Activated CD8-positive, alpha-beta T cell treated with anti-CD3 and anti-CD28 coated beads for 36 hours (primary cell): ENCODE data around the gene DBF4B. TPM values are rescaled to one million over a fixed set of nuclear protein-coding genes. Genes with fewer than 3 reads are reported as not detected.
"Not testable (repeated sequence)": the region's sequence is repeated elsewhere in the genome, so short reads cannot be mapped to it uniquely, and the experiment has no call there.

Experiments
- ATAC-seq: fragments of 200-7000 bp; cut with Tn5 transposase; one replicate; pipeline ENCODE4 v1.10.0; 2021; ENCODE audit warnings: mild to moderate bottlenecking, moderate library complexity
- CTCF ChIA-PET: fragments of 350-600 bp; sonication (Branson Sonifier 250); formaldehyde crosslinking; loops from one replicate; lab custom pipeline; 2021; ENCODE audit warnings: antibody characterized with exemption; lab: Charles Lee
- POLR2A ChIA-PET: fragments of 350-600 bp; sonication (Branson Sonifier 250); formaldehyde crosslinking; loops from one replicate; lab custom pipeline; 2021; ENCODE audit warnings: antibody characterized with exemption; lab: Charles Lee
- DNase-seq: peaks from one replicate; pipeline ENCODE4 v3.0.0-alpha.2; 2020
- H3K27ac Mint-ChIP-seq: one replicate; pipeline ENCODE4 v1.8.0; 2021; ENCODE audit warnings: mild to moderate bottlenecking, mixed read lengths
- H3K27me3 Mint-ChIP-seq: one replicate; pipeline ENCODE4 v1.8.0; 2021; ENCODE audit warnings: mixed read lengths
- H3K36me3 Mint-ChIP-seq: one replicate; pipeline ENCODE4 v1.8.0; 2021; ENCODE audit warnings: low read depth, mixed read lengths
- H3K4me1 Mint-ChIP-seq: one replicate; pipeline ENCODE4 v1.8.0; 2021; ENCODE audit warnings: low read depth, mixed read lengths
- H3K4me3 Mint-ChIP-seq: one replicate; pipeline ENCODE4 v1.8.0; 2021; ENCODE audit warnings: mild to moderate bottlenecking, moderate library complexity, mixed read lengths
- H3K9me3 Mint-ChIP-seq: one replicate; pipeline ENCODE4 v1.8.0; 2021; ENCODE audit warnings: mixed read lengths
- intact Hi-C: fragments of 100-400 bp; cut with micrococcal nuclease; formaldehyde crosslinking; loops from one replicate; pipeline ENCODE4 v1.10.0; 2022
- total RNA-seq, 2 experiments: library from RNA; stranded (reverse); gene quantifications; one replicate each; pipeline ENCODE4 v1.2.3, GENCODE V29; 2021
- TF ChIP-seq, protein P1 (sequence below): fragments of 200-600 bp; IDR thresholded peaks from one replicate; pipeline ENCODE4 v1.8.0; 2022; ENCODE audit warnings: antibody characterized with exemption, mild to moderate bottlenecking

The DBF4B gene
- total RNA-seq, 2 experiments from 2014 or later, result 23.3 to 25.5 TPM

- Mint-ChIP-seq H3K27ac (no peak overlapping the region), H3K4me3 (no peak overlapping the region), H3K4me1 (peaks cover 22% of the 10 kb centered on the region), H3K36me3 (peaks cover 18% of the 10 kb centered on the region), H3K27me3 (no peaks in the 10 kb centered on the region), H3K9me3 (no peaks in the 10 kb centered on the region)
- ChIA-PET CTCF (interaction anchor here (1.4 kb wide), 2 partner anchors 16 to 176 kb away, joined by 3 to 5 read pairs; no protein-coding TSS in a partner anchor), POLR2A (interaction anchor here (0.6 kb wide), 1 partner anchor 89 kb away, joined by 3 read pairs; no protein-coding TSS in a partner anchor)
- TF ChIP-seq, protein P1, sequence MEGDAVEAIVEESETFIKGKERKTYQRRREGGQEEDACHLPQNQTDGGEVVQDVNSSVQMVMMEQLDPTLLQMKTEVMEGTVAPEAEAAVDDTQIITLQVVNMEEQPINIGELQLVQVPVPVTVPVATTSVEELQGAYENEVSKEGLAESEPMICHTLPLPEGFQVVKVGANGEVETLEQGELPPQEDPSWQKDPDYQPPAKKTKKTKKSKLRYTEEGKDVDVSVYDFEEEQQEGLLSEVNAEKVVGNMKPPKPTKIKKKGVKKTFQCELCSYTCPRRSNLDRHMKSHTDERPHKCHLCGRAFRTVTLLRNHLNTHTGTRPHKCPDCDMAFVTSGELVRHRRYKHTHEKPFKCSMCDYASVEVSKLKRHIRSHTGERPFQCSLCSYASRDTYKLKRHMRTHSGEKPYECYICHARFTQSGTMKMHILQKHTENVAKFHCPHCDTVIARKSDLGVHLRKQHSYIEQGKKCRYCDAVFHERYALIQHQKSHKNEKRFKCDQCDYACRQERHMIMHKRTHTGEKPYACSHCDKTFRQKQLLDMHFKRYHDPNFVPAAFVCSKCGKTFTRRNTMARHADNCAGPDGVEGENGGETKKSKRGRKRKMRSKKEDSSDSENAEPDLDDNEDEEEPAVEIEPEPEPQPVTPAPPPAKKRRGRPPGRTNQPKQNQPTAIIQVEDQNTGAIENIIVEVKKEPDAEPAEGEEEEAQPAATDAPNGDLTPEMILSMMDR, result no peak
- DNase-seq (no peak), ATAC-seq (no peak)
- intact Hi-C loops, result no loop called here
Measured at GRCh38 chr17:44687756-44688155, 20.7 kb upstream of the DBF4B start.

DNA sequence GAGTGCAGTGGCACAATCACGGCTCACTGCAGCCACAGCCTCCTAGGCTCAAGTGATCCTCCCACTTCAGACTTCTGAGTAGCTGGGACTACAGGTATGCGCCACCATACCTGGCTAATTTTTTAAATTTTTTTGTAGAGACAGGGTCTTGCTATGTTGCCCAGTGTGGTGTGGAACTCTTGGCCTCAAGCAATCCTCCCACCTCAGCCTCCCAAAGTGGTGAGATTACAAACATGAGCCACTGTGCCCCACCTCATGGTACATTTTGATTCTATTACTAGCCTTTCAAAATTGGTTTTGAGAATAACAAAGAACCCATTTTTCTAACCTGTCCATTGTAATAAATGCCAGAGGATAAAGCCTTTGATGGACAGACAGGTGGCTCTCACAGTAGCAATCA is 20.3 kb upstream of the DBF4B start:
- DNase-seq (no peak), ATAC-seq (no peak)
- ChIA-PET CTCF (interaction anchor here (0.9 to 1.4 kb wide), 7 partner anchors 16 to 243 kb away, joined by 3 to 5 read pairs (median 3); no protein-coding TSS in a partner anchor), POLR2A (interaction anchor here (1.1 to 1.6 kb wide), 3 partner anchors 20 to 184 kb away, joined by 3 to 6 read pairs (median 5); partner anchors contain the start of gene DBF4B)
- H3K4me3 Mint-ChIP-seq, result peak overlapping the region; percentile 97
- peaks cover 22% of the 10 kb centered on the region for H3K4me1 Mint-ChIP-seq
- TF ChIP-seq, protein P1, result no peak
- H3K36me3 Mint-ChIP-seq, result peaks cover 16% of the 10 kb centered on the region
- no peaks in the 10 kb centered on the region for H3K9me3 Mint-ChIP-seq
- H3K27ac Mint-ChIP-seq, result no peak overlapping the region
- intact Hi-C loops, result no loop called here
- no peaks in the 10 kb centered on the region for H3K27me3 Mint-ChIP-seq

GRCh38 chr17:44688675-44689476 is 19.6 kb upstream of the DBF4B start:
- ATAC-seq, result peak; percentile 7
- intact Hi-C loops, result no loop called here
- peaks cover 16% of the 10 kb centered on the region for H3K4me1 Mint-ChIP-seq

DNA sequence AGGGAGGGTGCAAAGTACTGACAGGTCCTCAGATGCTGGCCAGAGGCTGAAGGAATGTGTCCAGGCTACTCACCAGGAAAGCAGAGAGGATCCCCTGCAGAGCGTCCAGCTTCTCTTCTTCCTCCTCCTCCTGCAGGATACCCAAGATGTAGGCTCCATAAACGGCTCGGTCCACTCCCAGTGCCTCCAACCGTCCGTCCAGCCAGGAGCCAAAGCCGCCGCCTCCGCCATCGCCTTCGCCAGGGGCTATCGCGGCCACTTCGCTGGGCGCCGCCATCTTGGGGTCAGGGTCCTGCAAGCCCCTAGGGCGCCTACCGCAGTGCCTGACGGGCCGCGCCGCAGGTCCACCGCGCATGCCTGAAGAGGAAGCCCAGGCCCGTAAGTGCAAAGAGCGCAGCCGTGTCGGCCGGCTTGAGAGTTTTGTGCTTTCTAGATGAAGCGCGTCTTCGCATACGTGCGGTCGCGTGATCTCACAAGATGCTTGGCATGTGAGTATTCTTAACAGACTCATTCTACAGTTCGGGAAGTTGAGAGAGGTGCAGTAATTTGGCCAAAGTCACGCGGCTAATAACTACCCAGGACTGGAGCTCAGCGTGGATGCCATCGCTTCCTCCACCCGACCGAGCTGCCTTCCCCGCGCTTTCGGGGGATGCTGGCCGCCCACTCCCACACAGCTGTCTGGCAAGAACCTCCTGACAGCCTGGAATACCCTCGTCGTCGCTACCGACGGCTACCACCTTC is 18.8 kb upstream of the DBF4B start, which contains the start of gene CCDC43:
CCDC43 (minus strand) TSS at position 300 of the 741 bp plus-strand sequence; CDS start at position 277, 23 bp downstream.
- intact Hi-C loops, result no loop called here
- H3K36me3 Mint-ChIP-seq, result peaks cover 8% of the 10 kb centered on the region
- H3K4me1 Mint-ChIP-seq, result peaks cover 14% of the 10 kb centered on the region
- peak within 1 kb of the TSS; percentile 89 for H3K27ac Mint-ChIP-seq
- DNase-seq, result peak; percentile 95
- H3K27me3 Mint-ChIP-seq, result no peaks in the 10 kb centered on the region
- CTCF ChIA-PET, result interaction anchor here (1.2 to 2.1 kb wide), 4 partner anchors 17 to 156 kb away, joined by 3 to 7 read pairs (median 6); no protein-coding TSS in a partner anchor
- peak within 1 kb of the TSS; percentile 97 for H3K4me3 Mint-ChIP-seq
- TF ChIP-seq, protein P1, result no peak
- ATAC-seq, result peak; percentile 99
- H3K9me3 Mint-ChIP-seq, result no peaks in the 10 kb centered on the region
- POLR2A ChIA-PET, result interaction anchor here (0.5 to 2.4 kb wide), 10 partner anchors 18 to 260 kb away, joined by 3 to 13 read pairs (median 3); partner anchors contain the start of gene DBF4B

More at GRCh38 chr17:44688675-44689476, 19.6 kb upstream of the DBF4B start:
- Mint-ChIP-seq H3K36me3 (peaks cover 9% of the 10 kb centered on the region), H3K27ac (peak overlapping the region; percentile 89), H3K27me3 (no peaks in the 10 kb centered on the region), H3K9me3 (no peaks in the 10 kb centered on the region), H3K4me3 (peak overlapping the region; percentile 97)
- ChIA-PET CTCF (interaction anchor here (0.9 to 1.4 kb wide), 7 partner anchors 17 to 243 kb away, joined by 3 to 5 read pairs (median 3); no protein-coding TSS in a partner anchor), POLR2A (interaction anchor here (1.0 to 1.6 kb wide), 5 partner anchors 20 to 185 kb away, joined by 3 to 6 read pairs (median 3); partner anchors contain the start of gene DBF4B)
- TF ChIP-seq, protein P1, result no peak
- no peak for DNase-seq

DNA sequence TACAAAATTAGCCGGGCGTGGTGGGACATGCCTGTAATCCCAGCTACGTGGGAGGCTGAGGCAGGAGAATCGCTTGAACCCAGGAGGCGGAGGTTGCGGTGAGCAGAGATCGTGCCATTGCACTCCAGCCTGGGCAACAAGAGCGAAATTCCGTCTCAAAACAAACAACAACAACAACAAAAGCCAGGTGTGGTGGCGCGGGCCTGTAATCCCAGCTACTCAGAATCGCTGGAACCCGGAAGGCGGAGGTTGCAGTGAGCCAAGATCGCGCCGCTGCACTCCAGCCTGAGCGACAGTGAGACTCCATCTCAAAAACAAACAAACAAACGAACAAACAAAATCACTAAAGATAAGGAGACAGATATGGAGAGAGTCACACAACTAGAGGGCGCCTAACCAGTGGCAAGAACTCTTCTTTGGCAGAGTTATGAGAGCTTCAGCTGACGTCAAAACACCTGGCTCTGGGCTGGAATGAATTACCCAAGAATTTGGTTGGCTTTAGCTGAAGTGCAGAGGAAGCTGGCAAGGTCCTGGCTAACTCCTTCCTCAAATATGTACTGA is 17.6 kb upstream of the DBF4B start:
- Mint-ChIP-seq H3K4me1 (peaks cover 14% of the 10 kb centered on the region), H3K27ac (peak overlapping the region; percentile 89), H3K4me3 (peak overlapping the region; percentile 97)
- ChIA-PET POLR2A (interaction anchor here (0.6 to 2.4 kb wide), 3 partner anchors 10 to 17 kb away, joined by 3 to 13 read pairs (median 3); partner anchors contain the start of gene DBF4B), CTCF (interaction anchor here (0.7 to 2.1 kb wide), 8 partner anchors 8 to 440 kb away, joined by 3 to 10 read pairs (median 4); partner anchors contain the start of gene DBF4B)
- DNase-seq, result peak; percentile 31
- H3K36me3 Mint-ChIP-seq, H3K9me3 Mint-ChIP-seq, H3K27me3 Mint-ChIP-seq, intact Hi-C loops, ATAC-seq: not testable (repeated sequence)
